K562 (cell line): Measurements from ENCODE around the gene STMN3. TPM values are rescaled to one million over a fixed set of nuclear protein-coding genes. Genes with fewer than 3 reads are reported as not detected.
A peak's percentile ranks its signal among the peaks of the same experiment; 100 is the strongest.

Source experiments
- ATAC-seq: fragments of 200-7000 bp; cut with Tn5 transposase; 3 replicates; pipeline ENCODE4 v1.9.1; 2020; ENCODE audit warnings: moderate library complexity
- BruUV-seq: library from RNA; stranded (reverse); fragments of 400-500 nt; replicated peaks from 2 replicates; lab custom pipeline; 2021; lab: Mats Ljungman, UMichigan
- CTCF ChIA-PET: fragments of 300-600 bp; formaldehyde crosslinking; extraction: SDS; loops from one replicate; lab custom pipeline; 2021; ENCODE audit warnings: low intra/inter-chr PET ratio; lab: Yijun Ruan, JAX
- POLR2A ChIA-PET: fragments of 300-600, 350-650 bp; sonication (Branson Sonifier 250); formaldehyde crosslinking; extraction: SDS; loops from one replicate; lab custom pipeline; 2021; ENCODE audit warnings: antibody characterized with exemption, inconsistent platforms; lab: Yijun Ruan, JAX
- DNase-seq, 4 experiments: peaks; one replicate each; pipeline versions ENCODE4 v3.0.0 to v3.0.0-alpha.2; 2011 to 2018; ENCODE audit warnings: low spot score in 3 of 4, mixed read lengths in 3 of 4; ENCODE audit errors: extremely low read depth in 1 of 4
- FAIRE-seq: peaks from 2 replicates; lab custom pipeline; 2011; peaks lifted over from hg19 to GRCh38; lab: Jason Lieb, UNC
- H2AFZ ChIP-seq: 2 replicates; pipeline ENCODE4 v1.6.0; 2011; ENCODE audit warnings: low read depth, low read length, control low read depth, inconsistent platforms
- H3K27ac ChIP-seq: fragments of 200-600 bp; 3 replicates; pipeline ENCODE4 v1.8.0; 2011; ENCODE audit warnings: low read depth, mild to moderate bottlenecking, control low read depth, inconsistent platforms, low read length, moderate library complexity, mixed read lengths; ENCODE audit errors: extremely low read depth
- H3K27me3 ChIP-seq, 2 experiments: fragments of 300-600 bp in 1 of 2; 2 replicates in 1 of 2; 3 replicates in 1 of 2; pipeline versions ENCODE4 v1.6.0 to v1.8.0; 2011; ENCODE audit warnings: inconsistent platforms in 2 of 2, low read length in 2 of 2, mild to moderate bottlenecking in 1 of 2, mixed read lengths in 1 of 2, moderate library complexity in 1 of 2; ENCODE audit not compliant: control insufficient read depth in 2 of 2, insufficient read depth in 2 of 2
- H3K36me3 ChIP-seq: fragments of 300-600 bp; 3 replicates; pipeline ENCODE4 v1.8.0; 2011; ENCODE audit warnings: mild to moderate bottlenecking, low read length, inconsistent platforms; ENCODE audit not compliant: control insufficient read depth, insufficient read depth
- H3K4me1 ChIP-seq, 2 experiments: fragments of 200-600 bp in 1 of 2; replicated peaks in 1 of 2; 2 replicates in 1 of 2; 3 replicates in 1 of 2; pipeline versions ENCODE4 v1.5.1 to v1.8.0; 2011; ENCODE audit warnings: inconsistent platforms in 2 of 2, low read length in 2 of 2, mild to moderate bottlenecking in 1 of 2, mixed read lengths in 1 of 2, moderate library complexity in 1 of 2; ENCODE audit not compliant: control insufficient read depth in 2 of 2, insufficient read depth in 2 of 2
- H3K4me2 ChIP-seq: 2 replicates; pipeline ENCODE4 v1.6.1; 2011; ENCODE audit warnings: low read length, control low read depth, inconsistent platforms, mixed read lengths; ENCODE audit not compliant: insufficient read depth
- H3K4me3 ChIP-seq: fragments of 200-600 bp; sonication (generic), shearing (Covaris generic); 2 replicates; pipeline ENCODE4 v1.5.1; 2016; ENCODE audit warnings: control low read depth, inconsistent platforms
- H3K79me2 ChIP-seq: fragments of 200-600 bp; 3 replicates; pipeline ENCODE4 v1.8.0; 2011; ENCODE audit warnings: low read length, inconsistent platforms; ENCODE audit not compliant: control insufficient read depth, insufficient read depth
- H3K9ac ChIP-seq, 2 experiments: 2 replicates each; pipeline versions ENCODE4 v1.6.0 to v1.6.1; 2011; ENCODE audit warnings: low read depth in 2 of 2, low read length in 2 of 2, control low read depth in 1 of 2, inconsistent platforms in 1 of 2, mild to moderate bottlenecking in 1 of 2, mixed read lengths in 1 of 2; ENCODE audit not compliant: insufficient read depth in 1 of 2
- H3K9me1 ChIP-seq: one replicate; pipeline ENCODE4 v1.6.0; 2011; ENCODE audit warnings: inconsistent platforms, mild to moderate bottlenecking, low read length, moderate library complexity; ENCODE audit not compliant: control insufficient read depth, insufficient read depth
- H3K9me3 ChIP-seq: replicated peaks from 2 replicates; pipeline ENCODE4 v1.5.1; 2011; ENCODE audit warnings: low read depth, low read length, inconsistent platforms; ENCODE audit not compliant: control insufficient read depth, insufficient read depth
- H4K20me1 ChIP-seq: replicated peaks from 2 replicates; pipeline ENCODE4 v1.6.1; 2011; ENCODE audit warnings: low read length, inconsistent platforms, mixed read lengths; ENCODE audit not compliant: control insufficient read depth, insufficient read depth
- BMI1 ChIP-seq: fragments of 150-350 bp; IDR thresholded peaks from 2 replicates; pipeline ENCODE4 v1.6.1; 2014; ENCODE audit warnings: low read length
- CBFA2T2 ChIP-seq: fragments of 450-650 bp; conservative IDR thresholded peaks from 2 replicates; pipeline ENCODE4 v1.6.1; 2017; ENCODE audit warnings: mild to moderate bottlenecking
- CBX2 ChIP-seq: fragments of 200-600 bp; sonication (generic); IDR thresholded peaks from one replicate; pipeline ENCODE4 v1.6.1; 2012; ENCODE audit warnings: mild to moderate bottlenecking, low read length, inconsistent platforms; ENCODE audit not compliant: insufficient read depth, poor library complexity, severe bottlenecking
- CSDE1 ChIP-seq, 2 experiments: fragments of 450-650 bp; IDR thresholded peaks; 2 replicates each; pipeline ENCODE4 v1.6.1; 2016; ENCODE audit warnings: mild to moderate bottlenecking in 1 of 2
- FIP1L1 ChIP-seq: fragments of 200-400 bp; formaldehyde crosslinking; IDR thresholded peaks from 2 replicates; pipeline ENCODE4 v1.6.1; 2018; ENCODE audit warnings: mild to moderate bottlenecking, low read depth, low read length; ENCODE audit not compliant: poor library complexity, severe bottlenecking
- FOXP1 ChIP-seq: sonication (generic); formaldehyde crosslinking; IDR thresholded peaks from 2 replicates; pipeline ENCODE4 v1.8.0; 2022; ENCODE audit warnings: mild to moderate bottlenecking, missing genetic modification reagents
- FUS ChIP-seq: fragments of 200-400 bp; formaldehyde crosslinking; optimal IDR thresholded peaks from 2 replicates; pipeline ENCODE3; 2017; ENCODE audit warnings: low read depth, low read length
- JUN ChIP-seq, 2 experiments: sonication (generic) in 1 of 2; formaldehyde crosslinking in 1 of 2; IDR thresholded peaks; 2 replicates each; pipeline versions ENCODE4 v1.6.1 to v1.8.0; 2012 to 2022; ENCODE audit warnings: borderline replicate concordance in 2 of 2, mild to moderate bottlenecking in 2 of 2, improper control_type of control experiment in 1 of 2, low read depth in 1 of 2, low read length in 1 of 2, missing genetic modification reagents in 1 of 2
- MBD2 ChIP-seq: sonication (generic); IDR thresholded peaks from 2 replicates; pipeline ENCODE4 v1.6.1; 2016; ENCODE audit warnings: low read depth, borderline replicate concordance
- MED1 ChIP-seq: sonication (generic); formaldehyde crosslinking; IDR thresholded peaks from 2 replicates; pipeline ENCODE4 v1.8.1; 2023; ENCODE audit warnings: missing genetic modification reagents, borderline replicate concordance
- MYNN ChIP-seq, 2 experiments: sonication (generic); formaldehyde crosslinking in 1 of 2; IDR thresholded peaks; 2 replicates each; pipeline versions ENCODE4 v1.5.0 to v1.6.1; 2016 to 2020; ENCODE audit warnings: antibody characterized with exemption in 1 of 2, missing genetic modification reagents in 1 of 2
- PHF8 ChIP-seq: fragments of 200-600 bp; sonication (generic); IDR thresholded peaks from 2 replicates; pipeline ENCODE4 v1.6.1; 2012; ENCODE audit warnings: mixed run types, mild to moderate bottlenecking, inconsistent platforms, low read length, moderate library complexity, borderline replicate concordance
- POLR2G ChIP-seq: fragments of 200-400 bp; formaldehyde crosslinking; IDR thresholded peaks from 2 replicates; pipeline ENCODE4 v1.6.1; 2017; ENCODE audit warnings: low read depth, mild to moderate bottlenecking, antibody characterized with exemption, low read length, moderate library complexity
- PRMT5 ChIP-seq: sonication (generic); formaldehyde crosslinking; IDR thresholded peaks from 2 replicates; pipeline ENCODE4 v1.5.0; 2020; ENCODE audit warnings: missing genetic modification reagents
- SIX5 ChIP-seq, 2 experiments: IDR thresholded peaks; 2 replicates each; pipeline ENCODE4 v1.6.1; 2011; ENCODE audit warnings: low read length in 2 of 2, borderline replicate concordance in 1 of 2, low read depth in 1 of 2, mild to moderate bottlenecking in 1 of 2, moderate library complexity in 1 of 2; ENCODE audit not compliant: insufficient read depth in 1 of 2
- SOX6 ChIP-seq: fragments of 450-650 bp; IDR thresholded peaks from 2 replicates; pipeline ENCODE4 v1.6.1; 2014; ENCODE audit warnings: mild to moderate bottlenecking
- SUPT5H ChIP-seq: fragments of 450-650 bp; IDR thresholded peaks from 2 replicates; pipeline ENCODE4 v1.6.1; 2016
- TAF9B ChIP-seq: fragments of 450-650 bp; IDR thresholded peaks from 2 replicates; pipeline ENCODE4 v1.6.1; 2018; ENCODE audit warnings: mild to moderate bottlenecking; ENCODE audit not compliant: partially characterized antibody
- ZFX ChIP-seq: sonication (generic); formaldehyde crosslinking; IDR thresholded peaks from 2 replicates; pipeline ENCODE4 v1.8.0; 2022; ENCODE audit warnings: mild to moderate bottlenecking, missing genetic modification reagents, moderate library complexity
- ZNF76 ChIP-seq: fragments of 250-450 bp; sonication (Bioruptor Pico); IDR thresholded peaks from 2 replicates; pipeline ENCODE4 v1.4.0; 2020; ENCODE audit warnings: mild to moderate bottlenecking, moderate library complexity, borderline replicate concordance
- WGBS: fragments of 100-300 bp; shearing (Covaris generic); methylation state at CpG from one replicate; pipeline ENCODE4 v1.1.6; 2016; ENCODE audit warnings: low coverage, mixed read lengths; ENCODE audit not compliant: insufficient coverage; ENCODE audit errors: missing lambda C conversion rate; 5-methylcytosine and 5-hydroxymethylcytosine counted together
- in situ Hi-C: fragments of 300-500 bp; cut with MboI; formaldehyde crosslinking; loops from 4 replicates; pipeline ENCODE4 v1.15.0; 2018; ENCODE audit warnings: inconsistent platforms, mixed read lengths
- intact Hi-C: fragments of 100-400 bp; cut with micrococcal nuclease; formaldehyde crosslinking; loops from 2 replicates; pipeline ENCODE4 v1.14.2; 2022
- polyA plus RNA-seq, 8 experiments: library from polyadenylated mRNA; depleted of rRNA in 4 of 8; stranded (reverse) in 5 of 8; unstranded in 3 of 8; fragments of >200 nt; fragmentation: Nextera tagmentation in 2 of 8; fragmentation: Illumina TruSeq in 1 of 8; extraction: Ambion mirVana in 2 of 8; extraction: Trizol in 1 of 8; gene quantifications; 2 replicates each; pipeline versions ENCODE4 v1.2.1 to v1.2.3, GENCODE V29; 2011 to 2014; ENCODE audit warnings: inconsistent platforms in 1 of 8, missing spikeins in 1 of 8
- total RNA-seq, 7 experiments: library from RNA; depleted of rRNA in 6 of 7; stranded (reverse); fragments of >200 nt in 6 of 7; fragmentation: Illumina TruSeq in 2 of 7; extraction: Trizol in 2 of 7; gene quantifications; 2 replicates each; pipeline versions ENCODE4 v1.2.1 to v1.2.3, GENCODE V29; 2011 to 2021; ENCODE audit warnings: low replicate concordance in 1 of 7
- TF ChIP-seq, protein P1 (sequence below): fragments of 450-650 bp; formaldehyde crosslinking; IDR thresholded peaks from 2 replicates; pipeline ENCODE4 v1.4.0; 2022; ENCODE audit warnings: missing genetic modification characterization

Gene STMN3
- total and polyA plus RNA-seq, 9 of the 15 experiments (the other 6 are each of a cell fraction or from before 2014, with no cell fraction given), result 0.70 to 65.6 (median 29.4) TPM

DNA sequence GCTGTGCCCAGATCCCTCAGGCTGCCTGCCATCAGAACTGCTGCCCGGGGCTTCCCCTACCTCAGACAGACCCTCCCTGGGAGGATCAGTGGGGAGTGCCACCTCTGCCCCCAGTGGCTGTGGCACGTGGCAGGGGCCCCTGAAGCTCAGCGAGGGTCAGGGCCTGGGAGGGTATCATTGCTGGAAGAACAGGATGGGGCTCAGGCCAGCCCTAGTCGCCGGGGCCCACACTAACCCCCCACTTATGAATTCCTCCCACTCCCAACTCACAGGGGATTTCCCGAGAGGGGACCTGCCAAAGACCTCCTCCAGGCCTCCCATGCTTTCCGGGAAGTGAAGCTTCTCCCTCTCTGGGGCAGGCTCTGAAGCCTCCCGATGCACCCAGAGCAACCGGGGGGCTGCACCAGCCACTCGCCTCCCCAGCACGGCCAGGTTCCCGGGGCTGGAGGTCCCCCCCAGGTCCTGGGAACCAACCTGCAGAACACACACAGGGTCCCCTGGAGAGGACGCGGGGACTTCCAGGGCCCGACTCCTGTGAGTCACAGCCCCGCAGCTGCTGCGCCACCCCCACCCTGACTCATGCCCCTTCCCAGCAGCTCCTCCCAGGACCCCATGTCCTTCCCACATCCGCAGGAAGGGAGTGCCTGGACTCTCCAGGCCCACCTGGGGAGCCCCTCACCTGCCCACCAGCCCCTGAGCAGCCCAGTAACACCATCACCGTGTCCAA lies 45.7 kb upstream of the STMN3 start:
- no TSS peak for BruUV-seq
- no peaks in the 10 kb centered on the region for H3K79me2 ChIP-seq
- FAIRE-seq (no peak), DNase-seq (peak in 3 of 4 experiments; percentile 54 to 62 (median 56)), ATAC-seq (peak; percentile 16)
- in situ Hi-C loops, result no loop called here
- no peak overlapping the region for H3K4me3 ChIP-seq
- CTCF ChIA-PET, result no interaction called here
- H3K9me1 ChIP-seq, result no peaks in the 10 kb centered on the region
- no peaks in the 10 kb centered on the region; the same call in 1 of the 2 replicates for H4K20me1 ChIP-seq
- H2AFZ ChIP-seq, result no peak overlapping the region
- peaks cover 28% of the 10 kb centered on the region; the same call in 2 of the 3 replicates for H3K36me3 ChIP-seq
- H3K9ac ChIP-seq, result peak overlapping the region; percentile 15 to 84; a peak in 3 of 4 replicates
- POLR2A ChIA-PET, result interaction anchor here (0.6 to 3.1 kb wide), 6 partner anchors 9 to 262 kb away, joined by 3 to 27 read pairs (median 3); partner anchors contain the start of genes ARFRP1, TPD52L2 and ZGPAT
- H3K4me1 ChIP-seq, result peaks cover 9 to 92% of the 10 kb centered on the region in 2 experiments
- no peaks in the 10 kb centered on the region for H3K27me3 ChIP-seq
- intact Hi-C loops, result no loop called here
- H3K27ac ChIP-seq, result peak overlapping the region; percentile 61
- WGBS, result 47% methylated on average over 18 of the region's 19 CpGs
- H3K9me3 ChIP-seq, result no peaks in the 10 kb centered on the region
- H3K4me2 ChIP-seq, result no peak overlapping the region
- TF ChIP-seq POLR2G (peak; percentile 70), PRMT5 (CRISPR knock-in tag) (no peak), FIP1L1 (peak; percentile 18), SUPT5H (peak; percentile 55; the same call in 1 of the 2 replicates), ZNF76 (CRISPR knock-in tag) (no peak), JUN (IDR thresholded peaks at IDR 0.05; ENCODE audit: borderline replicate concordance, low read depth, low read length) (peak; percentile 59; the same call in 1 of the 2 replicates), JUN (CRISPR knock-in tag; IDR thresholded peaks at IDR 0.05; ENCODE audit: borderline replicate concordance) (no peak), BMI1 (no peak), PHF8 (no peak), MYNN (IDR thresholded peaks at IDR 0.05) (no peak; the same call in 1 of the 2 replicates), MYNN (CRISPR knock-in tag; IDR thresholded peaks at IDR 0.05) (no peak), CSDE1 (IDR thresholded peaks at IDR 0.05) (no peak), FOXP1 (CRISPR knock-in tag) (no peak), FUS (no peak), ZFX (CRISPR knock-in tag) (peak; percentile 3; the same call in 1 of the 2 replicates), MED1 (CRISPR knock-in tag) (no peak), TAF9B (no peak), CBFA2T2 (0 out of 2 replicates have a peak, but pooled peaks have one; percentile 15), MBD2 (no peak), SOX6 (no peak), SIX5 (IDR thresholded peaks at IDR 0.05; ENCODE audit: borderline replicate concordance in 1 of 2, insufficient read depth in 1 of 2, low read depth in 1 of 2, low read length in 2 of 2) (no peak), CBX2 (no peak)
- TF ChIP-seq, protein P1, sequence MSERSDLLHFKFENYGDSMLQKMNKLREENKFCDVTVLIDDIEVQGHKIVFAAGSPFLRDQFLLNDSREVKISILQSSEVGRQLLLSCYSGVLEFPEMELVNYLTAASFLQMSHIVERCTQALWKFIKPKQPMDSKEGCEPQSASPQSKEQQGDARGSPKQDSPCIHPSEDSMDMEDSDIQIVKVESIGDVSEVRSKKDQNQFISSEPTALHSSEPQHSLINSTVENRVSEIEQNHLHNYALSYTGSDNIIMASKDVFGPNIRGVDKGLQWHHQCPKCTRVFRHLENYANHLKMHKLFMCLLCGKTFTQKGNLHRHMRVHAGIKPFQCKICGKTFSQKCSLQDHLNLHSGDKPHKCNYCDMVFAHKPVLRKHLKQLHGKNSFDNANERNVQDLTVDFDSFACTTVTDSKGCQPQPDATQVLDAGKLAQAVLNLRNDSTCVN, result no peak
